DND-41 (cell line): ENCODE measurements around the gene CERS6.

ENCODE experiments used
- ATAC-seq: fragments of 200-7000 bp; cut with Tn5 transposase; 3 replicates; pipeline ENCODE4 v1.9.1; 2021; ENCODE audit warnings: low read depth; ENCODE audit not compliant: insufficient read depth
- DNase-seq: peaks from one replicate; pipeline ENCODE4 v3.0.0-alpha.2; 2020
- H2AFZ ChIP-seq: 2 replicates; pipeline ENCODE4 v1.6.0; 2012; ENCODE audit warnings: low read depth, low read length
- H3K27ac ChIP-seq: 2 replicates; pipeline ENCODE4 v1.5.1; 2012; ENCODE audit warnings: low read length, inconsistent platforms
- H3K27me3 ChIP-seq: fragments of 200-600 bp; sonication (generic); 2 replicates; pipeline ENCODE4 v1.6.0; 2012; ENCODE audit warnings: low read length, mild to moderate bottlenecking, inconsistent platforms; ENCODE audit not compliant: insufficient read depth, poor library complexity
- H3K36me3 ChIP-seq: 2 replicates; pipeline ENCODE4 v1.5.1; 2012; ENCODE audit warnings: low read length, inconsistent platforms; ENCODE audit not compliant: insufficient read depth
- H3K4me1 ChIP-seq: 2 replicates; pipeline ENCODE4 v1.5.1; 2012; ENCODE audit warnings: mild to moderate bottlenecking, low read length; ENCODE audit not compliant: insufficient read depth
- H3K4me2 ChIP-seq: 2 replicates; pipeline ENCODE4 v1.6.0; 2012; ENCODE audit warnings: mild to moderate bottlenecking, moderate library complexity, low read length, inconsistent platforms; ENCODE audit not compliant: insufficient read depth
- H3K4me3 ChIP-seq, 2 experiments: fragments of 200-600 bp in 1 of 2; shearing (Covaris generic) in 1 of 2; 2 replicates each; pipeline ENCODE4 v1.5.1; 2012 to 2016; ENCODE audit warnings: inconsistent platforms in 2 of 2, low read length in 2 of 2, mild to moderate bottlenecking in 2 of 2, low read depth in 1 of 2, moderate library complexity in 1 of 2
- H3K79me2 ChIP-seq: 2 replicates; pipeline ENCODE4 v1.6.0; 2012; ENCODE audit warnings: low read length, inconsistent platforms; ENCODE audit not compliant: insufficient read depth
- H3K9ac ChIP-seq: 2 replicates; pipeline ENCODE4 v1.6.0; 2012; ENCODE audit warnings: low read depth, mild to moderate bottlenecking, inconsistent platforms, low read length, moderate library complexity
- H3K9me3 ChIP-seq: 2 replicates; pipeline ENCODE4 v1.5.1; 2012; ENCODE audit warnings: low read length, moderate library complexity, mild to moderate bottlenecking, inconsistent platforms; ENCODE audit not compliant: insufficient read depth, severe bottlenecking
- H4K20me1 ChIP-seq: 2 replicates; pipeline ENCODE4 v1.6.0; 2012; ENCODE audit warnings: low read length; ENCODE audit not compliant: insufficient read depth
- EZH2 ChIP-seq: IDR thresholded peaks from 3 replicates; pipeline ENCODE4 v1.6.1; 2012; ENCODE audit warnings: borderline replicate concordance, low read depth, mild to moderate bottlenecking, moderate library complexity, low read length, inconsistent platforms; ENCODE audit not compliant: severe bottlenecking
- TF ChIP-seq, protein P1 (sequence below): IDR thresholded peaks from 2 replicates; pipeline ENCODE4 v1.5.1; 2012; ENCODE audit warnings: borderline replicate concordance, low read length, moderate library complexity, mild to moderate bottlenecking; ENCODE audit not compliant: poor library complexity, severe bottlenecking; ENCODE audit errors: extremely low read depth

The CERS6 gene

DNA sequence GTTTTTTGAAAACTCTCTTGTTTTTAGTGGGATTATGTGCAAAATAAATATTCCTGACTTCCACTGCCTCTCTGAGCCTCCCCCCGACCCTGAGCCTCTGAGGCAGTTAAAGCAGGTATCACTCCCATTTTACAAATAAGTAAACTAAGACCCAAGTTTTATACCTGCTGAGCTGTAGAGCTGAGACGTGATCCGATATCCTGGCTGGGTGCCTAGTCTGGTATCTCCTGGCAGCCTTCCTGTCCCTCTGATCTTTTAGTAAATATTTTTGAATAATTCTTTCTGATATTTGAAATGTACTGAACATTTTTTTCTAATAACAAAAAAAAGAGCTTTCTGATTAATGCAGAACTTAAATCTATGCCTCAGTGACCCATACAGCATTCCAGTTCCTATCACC lies 238.1 kb downstream of the CERS6 start:
- Histone ChIP-seq H3K4me2 (no peak overlapping the region), H3K27ac (no peak overlapping the region), H4K20me1 (no peaks in the 10 kb centered on the region), H2AFZ (no peak overlapping the region), H3K36me3 (peaks cover 32% of the 10 kb centered on the region; the same call in 1 of the 2 replicates), H3K4me1 (no peaks in the 10 kb centered on the region), H3K9me3 (peaks cover 2% of the 10 kb centered on the region), H3K9ac (no peak overlapping the region), H3K4me3 (no peak overlapping the region), H3K27me3 (no peaks in the 10 kb centered on the region), H3K79me2 (no peaks in the 10 kb centered on the region)
- TF ChIP-seq, protein P1, sequence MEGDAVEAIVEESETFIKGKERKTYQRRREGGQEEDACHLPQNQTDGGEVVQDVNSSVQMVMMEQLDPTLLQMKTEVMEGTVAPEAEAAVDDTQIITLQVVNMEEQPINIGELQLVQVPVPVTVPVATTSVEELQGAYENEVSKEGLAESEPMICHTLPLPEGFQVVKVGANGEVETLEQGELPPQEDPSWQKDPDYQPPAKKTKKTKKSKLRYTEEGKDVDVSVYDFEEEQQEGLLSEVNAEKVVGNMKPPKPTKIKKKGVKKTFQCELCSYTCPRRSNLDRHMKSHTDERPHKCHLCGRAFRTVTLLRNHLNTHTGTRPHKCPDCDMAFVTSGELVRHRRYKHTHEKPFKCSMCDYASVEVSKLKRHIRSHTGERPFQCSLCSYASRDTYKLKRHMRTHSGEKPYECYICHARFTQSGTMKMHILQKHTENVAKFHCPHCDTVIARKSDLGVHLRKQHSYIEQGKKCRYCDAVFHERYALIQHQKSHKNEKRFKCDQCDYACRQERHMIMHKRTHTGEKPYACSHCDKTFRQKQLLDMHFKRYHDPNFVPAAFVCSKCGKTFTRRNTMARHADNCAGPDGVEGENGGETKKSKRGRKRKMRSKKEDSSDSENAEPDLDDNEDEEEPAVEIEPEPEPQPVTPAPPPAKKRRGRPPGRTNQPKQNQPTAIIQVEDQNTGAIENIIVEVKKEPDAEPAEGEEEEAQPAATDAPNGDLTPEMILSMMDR, result no peak
- no peak for TF ChIP-seq EZH2
- no peak for ATAC-seq
- DNase-seq, result no peak

DNA sequence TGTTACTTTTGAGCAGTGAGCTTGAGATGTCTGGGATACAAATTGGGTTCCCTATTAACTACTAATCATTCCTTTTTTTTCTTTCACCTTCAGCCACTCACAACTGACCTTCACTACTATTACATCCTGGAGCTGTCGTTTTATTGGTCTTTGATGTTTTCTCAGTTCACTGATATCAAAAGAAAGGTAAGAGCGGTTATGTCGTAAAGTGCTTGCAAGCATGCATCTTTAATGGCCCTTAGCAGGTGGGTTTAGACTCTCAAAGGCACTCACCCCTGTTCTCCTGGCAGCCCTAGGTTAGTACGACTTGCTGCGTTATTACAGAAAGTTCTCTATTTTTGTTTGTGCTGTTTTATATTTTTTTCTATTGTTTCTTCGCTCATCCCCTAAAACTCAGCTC lies 238.8 kb downstream of the CERS6 start:
- no peaks in the 10 kb centered on the region for H3K27me3 ChIP-seq
- H3K4me3 ChIP-seq, result no peak overlapping the region
- peaks cover 2% of the 10 kb centered on the region for H3K9me3 ChIP-seq
- DNase-seq (no peak), ATAC-seq (no peak)
- H3K27ac ChIP-seq, result no peak overlapping the region
- peaks cover 32% of the 10 kb centered on the region; the same call in 1 of the 2 replicates for H3K36me3 ChIP-seq
- no peak overlapping the region for H3K9ac ChIP-seq
- no peak for TF ChIP-seq EZH2
- TF ChIP-seq, protein P1, result no peak
- no peaks in the 10 kb centered on the region for H3K79me2 ChIP-seq
- H4K20me1 ChIP-seq, result no peaks in the 10 kb centered on the region
- no peak overlapping the region for H2AFZ ChIP-seq
- H3K4me2 ChIP-seq, result no peak overlapping the region
- no peaks in the 10 kb centered on the region for H3K4me1 ChIP-seq

DNA sequence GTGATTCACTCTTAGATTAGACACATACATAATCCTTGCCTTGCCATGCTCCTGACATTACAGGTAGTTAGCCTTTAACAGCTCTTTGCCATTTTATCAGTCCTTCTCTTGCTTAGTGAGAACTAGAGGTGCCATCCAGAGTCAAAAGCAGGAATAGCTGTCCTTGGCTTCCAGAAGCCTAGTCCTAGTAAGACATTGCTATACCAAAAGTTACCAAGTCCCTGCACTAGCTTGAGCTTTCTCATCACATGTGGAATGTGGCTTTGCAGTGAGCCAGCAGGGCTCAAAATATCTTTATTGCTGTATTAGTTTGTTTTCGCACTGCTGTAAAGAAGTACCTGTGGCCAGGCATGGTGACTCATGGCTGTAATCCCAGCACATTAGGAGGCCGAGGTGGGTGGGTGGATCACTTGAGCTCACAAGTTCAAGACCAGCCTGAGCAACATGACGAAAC lies 241.6 kb downstream of the CERS6 start:
- H4K20me1 ChIP-seq, result no peaks in the 10 kb centered on the region
- DNase-seq (no peak), ATAC-seq (no peak)
- H3K27ac ChIP-seq, result no peak overlapping the region
- no peaks in the 10 kb centered on the region for H3K79me2 ChIP-seq
- peaks cover 2% of the 10 kb centered on the region for H3K9me3 ChIP-seq
- no peaks in the 10 kb centered on the region for H3K4me1 ChIP-seq
- no peak overlapping the region for H3K4me3 ChIP-seq
- no peak overlapping the region for H3K4me2 ChIP-seq
- H3K27me3 ChIP-seq, result no peaks in the 10 kb centered on the region
- no peak overlapping the region for H2AFZ ChIP-seq
- peaks cover 25% of the 10 kb centered on the region; the same call in 1 of the 2 replicates for H3K36me3 ChIP-seq
- TF ChIP-seq, protein P1, result no peak
- no peak for TF ChIP-seq EZH2
- no peak overlapping the region for H3K9ac ChIP-seq

DNA sequence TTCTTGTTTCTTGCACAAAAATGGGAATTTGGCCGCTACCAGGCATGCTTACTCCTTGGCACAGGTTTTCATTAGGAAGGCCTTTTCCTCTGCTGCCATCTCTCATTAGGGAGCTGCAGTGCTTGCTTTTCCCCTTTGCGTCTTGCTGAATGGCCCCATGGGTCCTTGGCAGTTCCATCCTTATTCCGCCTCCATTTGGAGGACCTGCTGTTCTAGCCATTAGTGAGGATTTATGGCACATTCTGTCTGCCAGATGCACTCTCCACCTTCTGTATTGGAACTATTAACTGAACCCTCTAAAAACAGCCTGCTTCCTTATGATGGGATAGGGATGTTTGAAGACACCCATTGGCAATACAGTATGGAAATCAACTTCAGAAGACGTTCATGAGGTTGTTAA lies 242.9 kb downstream of the CERS6 start:
- no peak for ATAC-seq
- H3K9me3 ChIP-seq, result peaks cover 2% of the 10 kb centered on the region
- H3K79me2 ChIP-seq, result no peaks in the 10 kb centered on the region
- no peak for DNase-seq
- H2AFZ ChIP-seq, result no peak overlapping the region
- H4K20me1 ChIP-seq, result no peaks in the 10 kb centered on the region
- no peak overlapping the region for H3K9ac ChIP-seq
- no peak overlapping the region for H3K4me3 ChIP-seq
- no peaks in the 10 kb centered on the region for H3K4me1 ChIP-seq
- no peaks in the 10 kb centered on the region for H3K27me3 ChIP-seq
- H3K4me2 ChIP-seq, result no peak overlapping the region
- H3K27ac ChIP-seq, result no peak overlapping the region
- peaks cover 25% of the 10 kb centered on the region; the same call in 1 of the 2 replicates for H3K36me3 ChIP-seq
- no peak for TF ChIP-seq EZH2
- TF ChIP-seq, protein P1, result no peak
